ENCODE measurements around the gene MS4A4E. TPM values are rescaled to one million over a fixed set of nuclear protein-coding genes. Genes with fewer than 3 reads are reported as not detected.
A peak's percentile ranks its signal among the peaks of the same experiment; 100 is the strongest.

The MS4A4E gene
- total RNA-seq, 1 experiment from 2014 or later, result 0.42 TPM

- Histone ChIP-seq H3K18ac (ENCODE audit: insufficient read length, low read depth, low read length) (no peak overlapping the region), H3T11ph (ENCODE audit: low read length) (no peak overlapping the region), H3K23ac (ENCODE audit: insufficient read length, low read depth, low read length) (no peak overlapping the region), H2AK5ac (ENCODE audit: insufficient read length, low read length) (no peak overlapping the region), H3K23me2 (ENCODE audit: insufficient read length, low read depth, low read length, poor library complexity, severe bottlenecking) (no peaks in the 10 kb centered on the region), H3K9me3 (ENCODE audit: control insufficient read depth, low read depth, low read length) (no peaks in the 10 kb centered on the region), H2AFZ (ENCODE audit: low read length) (no peak overlapping the region), H2BK5ac (ENCODE audit: insufficient read length, low read length) (no peak overlapping the region), H3K56ac (ENCODE audit: insufficient read length, low read depth, low read length) (no peak overlapping the region), H4K20me1 (ENCODE audit: control insufficient read depth, insufficient read depth, insufficient read length) (no peaks in the 10 kb centered on the region), H3K27me3 (ENCODE audit: insufficient read depth, low read length) (no peaks in the 10 kb centered on the region), H3K9ac (ENCODE audit: extremely low read depth, insufficient read length, low read length) (no peak overlapping the region), H4K91ac (ENCODE audit: insufficient read length, low read depth, low read length) (no peak overlapping the region), H2BK120ac (ENCODE audit: low read depth, low read length, poor library complexity, severe bottlenecking) (no peak overlapping the region), H3K14ac (ENCODE audit: insufficient read depth, low read length) (no peak overlapping the region), H3K4ac (ENCODE audit: low read depth, low read length) (no peak overlapping the region), H3K79me1 (ENCODE audit: insufficient read depth, low read depth, low read length, poor library complexity, severe bottlenecking) (no peaks in the 10 kb centered on the region), H2BK15ac (ENCODE audit: low read depth, low read length) (no peak overlapping the region), H3K27ac (ENCODE audit: insufficient read length, low read depth, low read length) (no peak overlapping the region), H3K4me2 (ENCODE audit: insufficient read depth, insufficient read length, low read length) (no peak overlapping the region), H2BK20ac (ENCODE audit: low read depth, low read length, poor library complexity, severe bottlenecking) (no peak overlapping the region), H3K4me1 (ENCODE audit: insufficient read depth, low read length) (no peaks in the 10 kb centered on the region), H4K5ac (ENCODE audit: insufficient read length, low read depth, low read length) (no peak overlapping the region), H4K8ac (replicated peaks; ENCODE audit: insufficient read length, low read depth, low read length) (no peak overlapping the region), H3K79me2 (ENCODE audit: insufficient read depth, low read length) (no peaks in the 10 kb centered on the region), H2BK12ac (ENCODE audit: insufficient read length, low read depth, low read length) (no peak overlapping the region)
- TF ChIP-seq CTCF (conservative IDR thresholded peaks at IDR 0.05), result peak; percentile 67
- no peaks in the 10 kb centered on the region for H3K4me1 Mint-ChIP-seq
- no CpG with 5 or more reads among the region's 6 CpGs for WGBS (ENCODE audit: extremely low coverage, insufficient read length, low lambda C conversion rate)
- no peaks in the 10 kb centered on the region; the same call in 1 of the 2 replicates for H3K27me3 Mint-ChIP-seq (ENCODE audit: low read depth)
- H3K36me3 Mint-ChIP-seq (ENCODE audit: insufficient read depth in 1 of 3, low read depth in 3 of 3), result peaks cover 0 to 6% (median 5%) of the 10 kb centered on the region in 3 experiments; a peak in 3 of 7 replicates
- DNase-seq, result peak; percentile 39
- no peak overlapping the region for H3K4me3 Mint-ChIP-seq
- H3K9me3 Mint-ChIP-seq, result peaks cover 4 to 5% of the 10 kb centered on the region in 2 experiments; a peak in 3 of 5 replicates
- H3K27ac Mint-ChIP-seq, result no peak overlapping the region
Observed at GRCh38 chr11:60251485-60252212, 8.7 kb upstream of the MS4A4E start.

Data from H9 (cell line).